NCI-H1105 treated with DMSO at 0.1 percent for 48 hours (cell line): ENCODE data around the gene SMAD7.

Experiments
- DNase-seq: peaks from one replicate; lab custom pipeline; 2025; lab: John Stamatoyannopoulos, UW

The SMAD7 gene

DNA sequence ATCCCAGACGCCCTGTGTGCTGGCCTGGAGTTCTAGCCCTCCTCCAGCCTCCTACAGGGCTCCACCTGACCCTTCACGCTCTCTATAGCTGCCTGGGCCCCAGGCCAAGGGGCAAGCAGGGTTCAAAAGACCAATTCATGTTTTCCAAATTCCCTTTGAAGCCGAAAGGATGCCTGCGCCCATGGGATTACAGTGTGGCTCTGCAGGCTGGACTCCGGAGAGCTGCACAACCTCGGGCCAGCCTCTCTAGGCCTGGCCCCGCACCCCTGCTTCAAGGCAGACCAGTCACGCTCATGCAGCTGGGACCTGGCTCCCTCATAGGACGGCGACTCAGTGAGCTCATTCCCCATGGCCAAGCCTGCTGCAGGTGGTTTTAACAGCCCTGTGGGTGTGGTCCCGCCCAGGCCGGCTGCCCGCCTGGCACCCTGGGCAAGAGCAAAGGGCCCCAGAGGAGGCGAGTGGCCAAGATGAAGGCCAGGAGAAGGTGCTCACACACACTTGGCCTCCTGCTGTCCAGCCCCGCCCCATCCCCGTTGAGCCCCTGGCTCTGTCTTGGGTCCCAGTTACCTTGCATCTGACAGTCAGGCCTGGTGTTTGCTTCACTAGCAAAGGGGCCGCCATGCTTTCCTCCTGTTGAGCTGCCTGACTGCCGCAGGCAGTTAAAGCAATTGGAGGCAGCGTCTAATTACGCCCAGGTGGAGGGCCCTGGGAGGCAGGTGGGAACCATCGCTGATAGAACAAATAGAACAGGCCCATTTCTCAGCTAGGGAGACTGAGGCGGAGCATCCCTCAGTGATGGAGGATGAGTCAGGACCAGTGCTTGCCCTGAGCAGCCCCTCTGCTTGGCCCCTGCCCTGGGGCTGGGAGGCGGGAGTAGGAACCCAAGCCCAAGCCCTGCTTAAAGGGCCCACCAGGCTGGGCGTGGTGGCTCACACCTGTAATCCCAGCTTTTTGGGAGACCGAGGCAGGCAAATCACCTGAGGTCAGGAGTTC is 56.9 kb downstream of the SMAD7 start:
- DNase-seq: no peak

GRCh38 chr18:48893061-48893607 is 57.6 kb downstream of the SMAD7 start:
- no peak for DNase-seq

- peak; percentile 97 for DNase-seq
Observed at GRCh38 chr18:48892146-48892855, 58.5 kb downstream of the SMAD7 start.

DNA sequence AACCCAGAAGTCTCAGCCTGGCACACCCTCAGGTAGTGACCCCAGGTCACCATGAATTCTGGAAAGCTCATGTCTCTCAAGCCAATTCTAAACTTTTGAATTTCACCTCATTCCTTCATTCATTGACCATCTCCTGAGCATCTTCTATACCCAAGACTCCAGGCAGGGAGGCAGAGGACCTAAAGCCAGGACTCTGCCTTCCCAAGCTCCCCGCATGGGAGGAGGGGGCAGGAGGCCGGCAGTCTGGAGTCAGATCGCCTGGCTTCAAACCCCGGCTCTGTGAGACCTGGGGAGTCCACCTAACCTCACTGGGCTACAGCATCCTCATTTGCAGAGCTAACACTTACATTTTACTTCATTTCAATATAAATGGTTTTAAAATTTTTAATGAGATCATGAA is 59.0 kb downstream of the SMAD7 start:
- DNase-seq: no peak

DNA sequence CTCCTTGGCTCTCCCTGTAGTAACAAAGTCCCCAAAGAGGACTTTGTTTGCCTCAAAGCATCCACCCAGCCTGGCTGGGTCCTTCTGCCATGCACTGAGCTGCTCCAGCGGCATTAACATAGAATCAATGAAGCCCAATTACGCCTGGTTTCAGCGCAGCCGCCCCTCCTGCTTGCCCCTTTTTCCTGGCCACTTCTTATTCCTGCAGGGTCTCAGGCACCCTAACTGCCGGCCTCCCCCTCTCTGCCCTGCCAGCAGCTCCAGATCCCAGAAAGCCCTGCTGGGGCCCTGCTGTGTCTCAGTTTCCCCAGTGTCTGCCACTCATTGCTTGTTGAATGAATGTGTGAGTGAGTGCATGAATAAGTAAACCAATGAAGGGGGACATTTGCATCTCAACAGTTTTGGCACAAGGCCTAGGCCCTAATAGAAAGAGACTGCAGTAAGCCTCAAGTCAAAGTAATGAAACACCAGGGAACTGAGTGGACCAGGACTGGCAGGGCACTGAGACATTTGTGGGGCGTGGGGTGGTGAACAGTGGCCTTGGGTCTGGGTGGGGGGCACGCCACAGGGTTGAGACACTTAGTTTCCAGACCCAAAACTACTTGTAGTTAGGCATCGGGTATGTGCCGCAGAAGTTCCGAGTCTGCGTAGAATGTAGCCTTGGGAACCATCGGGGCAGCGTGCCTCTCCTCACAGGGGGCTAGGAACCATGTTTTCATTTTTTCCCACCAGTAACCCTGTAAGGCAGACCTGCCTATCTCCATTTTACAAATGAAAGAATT is 60.6 kb downstream of the SMAD7 start:
- no peak for DNase-seq

DNA sequence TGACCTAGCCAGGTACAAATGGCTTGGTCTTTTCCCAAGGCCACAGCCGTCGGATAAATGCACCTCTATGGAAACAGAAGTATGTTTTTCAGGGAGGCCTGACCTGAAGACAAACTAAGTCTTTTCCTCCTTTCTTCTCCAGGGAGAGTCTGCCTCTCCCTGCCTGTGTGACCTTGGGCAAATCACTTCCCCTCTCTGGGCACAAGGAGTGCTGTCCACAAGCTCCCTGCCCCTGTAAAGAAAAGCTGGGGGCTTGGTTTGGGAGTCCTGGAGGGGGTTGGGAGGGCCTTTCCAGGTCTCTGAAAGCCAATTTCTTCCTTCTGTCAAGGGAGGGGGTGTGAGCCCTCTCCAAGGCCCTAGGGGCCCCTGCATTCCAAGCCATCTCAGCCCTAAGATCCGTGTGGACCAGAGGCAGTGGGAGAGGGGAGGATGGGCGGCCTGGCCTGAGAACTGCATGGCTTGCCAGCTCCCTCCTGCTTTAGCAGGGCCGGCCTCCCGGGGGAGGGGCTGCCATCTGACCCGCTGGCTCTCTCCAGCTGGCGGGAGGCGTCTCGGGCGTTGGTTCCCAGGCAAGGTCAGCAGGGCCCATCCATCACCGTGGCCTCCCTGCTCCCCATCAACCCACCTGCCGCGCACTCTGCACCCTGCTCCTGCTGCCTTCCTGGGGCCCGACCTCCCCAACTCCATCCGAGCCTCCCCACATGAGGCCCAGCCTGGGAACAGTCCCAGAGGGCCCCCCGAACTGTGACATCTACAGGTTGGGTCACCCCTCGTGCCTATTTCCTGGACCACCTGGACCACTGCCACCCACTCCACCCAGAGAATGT is 61.4 kb downstream of the SMAD7 start:
- no peak for DNase-seq

GRCh38 chr18:48888773-48889080 is 62.0 kb downstream of the SMAD7 start:
- DNase-seq: no peak

- no peak for DNase-seq
Observed at GRCh38 chr18:48887905-48888772, 62.6 kb downstream of the SMAD7 start.

- no peak for DNase-seq
Observed at GRCh38 chr18:48887294-48887904, 63.4 kb downstream of the SMAD7 start.

GRCh38 chr18:48886520-48887293 is 64.1 kb downstream of the SMAD7 start:
- DNase-seq: no peak

DNA sequence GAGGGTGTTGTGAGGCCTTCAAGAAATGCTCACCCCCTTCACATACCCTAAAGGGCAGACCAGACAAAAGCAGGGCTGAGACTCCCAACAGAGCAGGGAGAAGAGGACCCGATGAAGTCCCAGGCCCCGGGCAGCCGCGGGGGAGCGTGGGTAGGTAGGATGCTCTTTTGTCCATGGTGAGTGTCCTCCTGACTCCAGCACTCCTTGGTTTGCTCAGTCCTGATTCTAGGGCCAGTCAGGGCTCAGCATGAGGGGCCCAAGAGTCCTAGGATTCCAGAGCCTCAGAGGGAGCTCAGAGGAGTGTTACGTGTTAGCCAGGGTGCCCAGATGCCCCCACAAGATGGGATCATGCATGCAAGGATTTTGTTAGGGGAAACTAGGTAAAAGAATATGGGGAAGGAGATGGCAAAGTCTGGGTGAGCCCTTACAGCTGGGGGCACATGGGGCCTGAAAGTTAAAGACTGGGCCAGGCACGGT is 64.8 kb downstream of the SMAD7 start:
- DNase-seq: no peak

- DNase-seq: no peak
Observed at GRCh38 chr18:48885266-48885923, 65.4 kb downstream of the SMAD7 start.

GRCh38 chr18:48884771-48885170 is 66.0 kb downstream of the SMAD7 start:
- DNase-seq: no peak

- no peak for DNase-seq
Observed at GRCh38 chr18:48884306-48884705, 66.5 kb downstream of the SMAD7 start.

- DNase-seq: no peak
Observed at GRCh38 chr18:48882379-48882778, 68.4 kb downstream of the SMAD7 start.

DNA sequence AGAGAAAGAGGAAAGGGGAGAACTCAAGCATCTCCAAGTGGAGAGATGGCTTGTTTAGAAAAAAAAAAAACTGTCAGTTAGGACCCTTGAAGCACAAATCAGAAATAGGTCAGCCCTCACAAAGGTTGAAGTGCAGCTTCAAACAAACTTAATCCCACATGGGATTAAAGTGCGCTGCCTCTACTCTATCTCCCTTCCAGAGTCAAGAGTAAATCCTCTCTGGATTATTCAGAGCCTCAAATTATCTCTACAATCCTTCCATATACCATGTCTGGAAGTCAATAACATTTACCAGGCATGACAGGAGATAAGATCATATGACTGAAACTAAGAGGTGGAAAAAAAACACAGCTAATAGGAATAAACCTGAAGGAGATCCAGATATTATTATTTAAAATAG is 69.8 kb downstream of the SMAD7 start:
- DNase-seq: no peak

DNA sequence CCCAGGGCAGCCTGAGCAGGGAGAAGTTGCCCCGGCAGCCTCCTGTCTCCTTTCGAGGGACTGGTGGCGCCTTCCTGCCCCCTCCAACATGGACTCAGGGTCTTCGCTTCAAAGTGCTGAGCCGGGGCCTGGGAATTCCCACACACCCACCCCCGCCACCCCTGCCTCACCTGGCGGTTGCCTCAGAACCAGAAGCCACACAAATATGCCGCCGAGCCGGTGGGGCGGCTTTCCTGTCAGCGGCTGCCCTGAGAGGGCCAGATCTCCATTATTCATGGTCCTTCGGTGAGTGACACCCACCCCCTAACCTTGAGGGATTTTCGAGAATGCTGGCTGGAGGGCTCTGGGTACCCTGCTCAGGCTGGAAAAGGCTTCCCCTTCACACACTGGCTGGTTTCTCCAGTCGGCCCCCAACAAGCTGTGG is 71.7 kb downstream of the SMAD7 start:
- DNase-seq: no peak

GRCh38 chr18:48878471-48878870 is 72.3 kb downstream of the SMAD7 start:
- DNase-seq: no peak
